HEK293 (cell line): ENCODE data around the gene HMX1.

Experiments
- CTCF ChIA-PET: fragments of 350-600 bp; formaldehyde crosslinking; extraction: SDS; loops from one replicate; lab custom pipeline; 2021; ENCODE audit warnings: antibody characterized with exemption; lab: Yijun Ruan, JAX
- POLR2A ChIA-PET: fragments of 300-600 bp; formaldehyde crosslinking; extraction: SDS; loops from one replicate; lab custom pipeline; 2020; ENCODE audit warnings: antibody characterized with exemption, inconsistent platforms; lab: Yijun Ruan, JAX
- H3K27ac ChIP-seq: fragments of 200-500 bp; sonication (Bioruptor generic); 2 replicates; pipeline ENCODE4 v1.5.1; 2014; ENCODE audit warnings: low read depth, low read length, control low read depth, inconsistent platforms; ENCODE audit errors: extremely low read depth
- H3K36me3 ChIP-seq, 2 experiments: fragments of 200-500 bp in 1 of 2; sonication (Bioruptor generic) in 1 of 2; 1 replicate in 1 of 2; 2 replicates in 1 of 2; pipeline ENCODE4 v1.5.1; 2014 to 2017; ENCODE audit warnings: inconsistent platforms in 2 of 2, low read length in 2 of 2; ENCODE audit not compliant: control insufficient read depth in 2 of 2, insufficient read depth in 1 of 2
- H3K4me1 ChIP-seq: fragments of 200-500 bp; sonication (Bioruptor generic); 2 replicates; pipeline ENCODE4 v1.5.1; 2014; ENCODE audit warnings: mild to moderate bottlenecking, low read length, inconsistent platforms; ENCODE audit not compliant: control insufficient read depth, insufficient read depth
- H3K4me3 ChIP-seq: 2 replicates; pipeline ENCODE4 v1.5.1; 2011; ENCODE audit warnings: low read depth, mild to moderate bottlenecking, control low read depth, low read length, moderate library complexity
- H3K9me3 ChIP-seq: fragments of 200-500 bp; sonication (Bioruptor generic); 2 replicates; pipeline ENCODE4 v1.5.1; 2014; ENCODE audit warnings: low read depth, low read length, inconsistent platforms; ENCODE audit not compliant: control insufficient read depth, insufficient read depth
- EGR2 ChIP-seq: fragments of 450-650 bp; formaldehyde crosslinking; IDR thresholded peaks from 2 replicates; pipeline ENCODE4 v1.5.1; 2016; ENCODE audit warnings: low read depth, missing biosample characterization, missing genetic modification characterization
- PATZ1 ChIP-seq: fragments of 450-650 bp; formaldehyde crosslinking; IDR thresholded peaks from 2 replicates; pipeline ENCODE4 v1.5.1; 2016; ENCODE audit warnings: missing biosample characterization, missing genetic modification characterization
- SCRT1 ChIP-seq: fragments of 450-650 bp; formaldehyde crosslinking; IDR thresholded peaks from 2 replicates; pipeline ENCODE4 v1.5.1; 2016; ENCODE audit warnings: missing biosample characterization, missing genetic modification characterization, borderline replicate concordance
- ZBTB49 ChIP-seq: fragments of 450-650 bp; formaldehyde crosslinking; IDR thresholded peaks from 2 replicates; pipeline ENCODE4 v1.5.1; 2016; ENCODE audit warnings: missing biosample characterization, missing genetic modification characterization, low read depth
- ZFP3 ChIP-seq: fragments of 450-650 bp; formaldehyde crosslinking; IDR thresholded peaks from 2 replicates; pipeline ENCODE4 v1.5.1; 2016; ENCODE audit warnings: low read depth, missing biosample characterization, missing genetic modification characterization
- ZIC2 ChIP-seq: fragments of 450-650 bp; formaldehyde crosslinking; IDR thresholded peaks from 2 replicates; pipeline ENCODE4 v1.5.1; 2016; ENCODE audit warnings: missing biosample characterization, missing genetic modification characterization
- ZNF114 ChIP-seq: fragments of 450-650 bp; formaldehyde crosslinking; IDR thresholded peaks from 2 replicates; pipeline ENCODE4 v1.5.0; 2017; ENCODE audit warnings: missing biosample characterization, missing genetic modification characterization
- ZNF175 ChIP-seq: fragments of 450-650 bp; formaldehyde crosslinking; IDR thresholded peaks from 2 replicates; pipeline ENCODE4 v1.5.1; 2016; ENCODE audit warnings: missing biosample characterization, missing genetic modification characterization
- ZNF18 ChIP-seq: fragments of 450-650 bp; formaldehyde crosslinking; IDR thresholded peaks from 2 replicates; pipeline ENCODE4 v1.5.1; 2016; ENCODE audit warnings: missing biosample characterization, missing genetic modification characterization
- ZNF2 ChIP-seq: fragments of 450-650 bp; formaldehyde crosslinking; IDR thresholded peaks from 2 replicates; pipeline ENCODE4 v1.5.1; 2016; ENCODE audit warnings: missing biosample characterization, missing genetic modification characterization
- ZNF280D ChIP-seq: fragments of 450-650 bp; formaldehyde crosslinking; IDR thresholded peaks from 2 replicates; pipeline ENCODE4 v1.5.1; 2016; ENCODE audit warnings: missing biosample characterization, missing genetic modification characterization
- ZNF354C ChIP-seq: fragments of 450-650 bp; formaldehyde crosslinking; IDR thresholded peaks from 2 replicates; pipeline ENCODE4 v1.5.1; 2016; ENCODE audit warnings: missing biosample characterization, missing genetic modification characterization, low read depth, borderline replicate concordance
- ZNF423 ChIP-seq: fragments of 450-650 bp; formaldehyde crosslinking; IDR thresholded peaks from 2 replicates; pipeline ENCODE4 v1.5.1; 2016; ENCODE audit warnings: missing biosample characterization, missing genetic modification characterization
- ZNF530 ChIP-seq: fragments of 450-650 bp; formaldehyde crosslinking; IDR thresholded peaks from 2 replicates; pipeline ENCODE4 v1.5.1; 2016; ENCODE audit warnings: low read depth, missing biosample characterization, missing genetic modification characterization
- ZNF629 ChIP-seq: fragments of 450-650 bp; formaldehyde crosslinking; IDR thresholded peaks from 2 replicates; pipeline ENCODE4 v1.5.1; 2017; ENCODE audit warnings: missing biosample characterization, missing genetic modification characterization
- ZNF747 ChIP-seq: fragments of 450-650 bp; formaldehyde crosslinking; IDR thresholded peaks from 2 replicates; pipeline ENCODE4 v1.5.1; 2016; ENCODE audit warnings: missing biosample characterization, missing genetic modification characterization
- ZNF777 ChIP-seq: fragments of 450-650 bp; formaldehyde crosslinking; IDR thresholded peaks from 2 replicates; pipeline ENCODE4 v1.5.1; 2017; ENCODE audit warnings: missing biosample characterization, missing genetic modification characterization, borderline replicate concordance
- ZNF830 ChIP-seq: fragments of 450-650 bp; IDR thresholded peaks from 2 replicates; pipeline ENCODE4 v1.5.0; 2018; ENCODE audit warnings: missing biosample characterization, missing genetic modification characterization, low read depth, mild to moderate bottlenecking, moderate library complexity

HMX1 gene

GRCh38 chr4:8913858-8914460 is 42.3 kb upstream of the HMX1 start:
- ChIA-PET POLR2A (no interaction called here), CTCF (no interaction called here)
- Histone ChIP-seq H3K4me3 (no peak overlapping the region), H3K36me3 (no peaks in the 10 kb centered on the region), H3K27ac (no peak overlapping the region), H3K4me1 (no peaks in the 10 kb centered on the region), H3K9me3 (no peaks in the 10 kb centered on the region)
- TF ChIP-seq ZNF423 (tag by site-specific recombination), result no peak
- TF ChIP-seq PATZ1 (tag by site-specific recombination), result no peak
- no peak for TF ChIP-seq SCRT1
- no peak for TF ChIP-seq ZIC2
- TF ChIP-seq ZFP3, result no peak
- TF ChIP-seq EGR2, result no peak
- no peak for TF ChIP-seq ZNF530 (tag by site-specific recombination)
- no peak for TF ChIP-seq ZNF747 (tag by site-specific recombination)
- TF ChIP-seq ZNF354C (tag by site-specific recombination), result no peak
- TF ChIP-seq ZNF777 (tag by site-specific recombination), result no peak
- TF ChIP-seq ZNF830 (tag by site-specific recombination), result no peak
- no peak for TF ChIP-seq ZNF18
- TF ChIP-seq ZNF2 (tag by site-specific recombination), result no peak
- TF ChIP-seq ZNF280D (tag by site-specific recombination), result no peak
- no peak for TF ChIP-seq ZNF175 (tag by site-specific recombination)
- no peak for TF ChIP-seq ZBTB49
- TF ChIP-seq ZNF114 (tag by site-specific recombination), result no peak
- no peak for TF ChIP-seq ZNF629 (tag by site-specific recombination)
